Measurements from ENCODE around the gene RBM23. TPM values are rescaled to one million over a fixed set of nuclear protein-coding genes. Genes with fewer than 3 reads are reported as not detected.
"Not testable (repeated sequence)": the region's sequence is repeated elsewhere in the genome, so short reads cannot be mapped to it uniquely, and the experiment has no call there.

RBM23 gene
- total RNA-seq, 1 donor = 84.6 TPM

DNA sequence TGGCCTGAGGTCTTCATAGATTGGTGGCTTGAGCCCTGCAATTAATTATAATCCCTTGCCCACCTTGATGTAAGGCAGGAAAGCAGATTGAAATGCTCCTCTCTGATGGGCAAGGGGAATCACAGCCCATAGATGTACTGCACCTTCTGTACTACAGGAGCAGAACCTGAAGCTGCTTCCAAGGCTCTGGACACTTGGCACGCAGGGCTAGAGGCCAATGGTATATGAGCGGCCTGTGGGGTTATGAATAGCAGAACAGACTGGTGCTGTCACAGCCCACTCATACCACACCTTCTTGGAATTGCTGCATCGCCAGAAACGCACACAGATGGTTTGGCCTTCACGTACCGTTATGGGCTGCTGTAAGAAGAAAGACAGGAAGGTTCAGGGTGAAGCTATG lies 1.7 kb upstream of the RBM23 start:
- DNase-seq (ENCODE audit: low read depth in 2 of 3, low spot score in 2 of 3) = no peak

DNA sequence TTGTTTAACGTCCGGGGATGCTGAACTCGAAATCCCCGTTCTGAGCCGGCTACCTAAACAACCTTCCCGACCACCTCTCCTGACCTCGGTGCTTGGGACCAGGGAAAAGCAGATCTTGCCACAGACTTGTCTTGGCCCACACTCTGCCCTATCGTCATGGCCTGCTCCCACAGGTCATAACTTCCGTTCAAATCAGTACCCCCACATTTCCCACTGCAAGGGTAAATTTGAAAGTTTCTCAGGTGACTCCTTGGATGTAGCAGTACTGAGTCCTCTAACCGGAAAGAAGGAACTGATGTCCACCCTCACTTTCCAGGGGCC lies 612 bp upstream of the RBM23 start:
- no peak for DNase-seq (ENCODE audit: low read depth in 2 of 3, low spot score in 2 of 3)

- DNase-seq (ENCODE audit: low read depth in 2 of 3, low spot score in 2 of 3) = no peak
Observed at GRCh38 chr14:22915886-22916521, 2.9 kb downstream of the RBM23 start.

- not testable (repeated sequence) for DNase-seq (ENCODE audit: low read depth in 2 of 3, low spot score in 2 of 3)
Observed at GRCh38 chr14:22914836-22915235, 4.1 kb downstream of the RBM23 start.

DNA sequence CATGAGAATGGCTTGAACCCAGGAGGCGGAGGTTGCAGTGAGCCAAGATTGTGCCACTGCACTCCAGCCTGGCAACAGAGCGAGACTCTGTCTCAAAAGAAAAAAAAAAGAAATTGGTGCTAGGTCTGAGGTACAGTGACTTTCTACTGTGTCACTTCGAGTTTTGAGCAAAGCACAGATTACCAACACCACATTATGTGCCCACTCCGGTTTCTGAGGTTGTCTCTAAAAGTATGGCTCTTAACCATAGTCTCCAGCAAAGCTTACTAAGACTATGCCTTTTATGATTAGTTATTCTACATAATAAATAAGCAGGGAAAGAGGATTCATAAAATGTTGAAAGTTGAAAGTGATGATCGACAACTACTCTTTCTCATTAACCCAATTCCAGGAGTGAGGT lies 8.0 kb downstream of the RBM23 start:
- no peak for DNase-seq (ENCODE audit: low read depth in 2 of 3, low spot score in 2 of 3)

GRCh38 chr14:22908601-22909000 lies 10.3 kb downstream of the RBM23 start:
- DNase-seq (ENCODE audit: low read depth in 2 of 3, low spot score in 2 of 3) = no peak

DNA sequence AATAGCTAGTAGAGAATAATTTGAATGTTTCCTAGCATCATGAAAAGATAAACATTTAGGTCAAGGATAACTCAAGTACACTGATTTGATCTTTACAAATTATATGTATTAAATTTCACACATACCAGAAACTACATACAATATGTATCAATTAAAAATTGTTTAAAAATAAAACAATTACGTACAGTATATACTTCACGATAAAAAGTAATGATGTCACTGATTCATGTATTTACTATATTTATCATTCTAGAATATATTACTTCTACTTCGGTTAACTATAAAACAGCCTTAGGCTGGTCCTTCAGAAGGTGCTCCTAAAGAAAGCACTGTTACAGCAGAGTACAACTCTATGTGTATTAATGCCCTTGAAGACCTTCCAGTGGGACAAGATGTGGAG lies 11.5 kb downstream of the RBM23 start:
- DNase-seq (ENCODE audit: low read depth in 2 of 3, low spot score in 2 of 3) = no peak

- DNase-seq (ENCODE audit: low read depth in 2 of 3, low spot score in 2 of 3) = no peak
Observed at GRCh38 chr14:22906073-22906472, 12.9 kb downstream of the RBM23 start.

GRCh38 chr14:22905627-22906026 lies 13.3 kb downstream of the RBM23 start:
- DNase-seq (ENCODE audit: low read depth in 2 of 3, low spot score in 2 of 3) = no peak

- no peak for DNase-seq (ENCODE audit: low read depth in 2 of 3, low spot score in 2 of 3)
Observed at GRCh38 chr14:22903742-22904087, 15.2 kb downstream of the RBM23 start.

GRCh38 chr14:22901799-22902198 lies 17.1 kb downstream of the RBM23 start:
- DNase-seq (ENCODE audit: low read depth in 2 of 3, low spot score in 2 of 3) = no peak

- peak; percentile 36 to 80 (median 67) for DNase-seq (ENCODE audit: low read depth in 2 of 3, low spot score in 2 of 3)
Observed at GRCh38 chr14:22900081-22900799, 18.7 kb downstream of the RBM23 start.

DNA sequence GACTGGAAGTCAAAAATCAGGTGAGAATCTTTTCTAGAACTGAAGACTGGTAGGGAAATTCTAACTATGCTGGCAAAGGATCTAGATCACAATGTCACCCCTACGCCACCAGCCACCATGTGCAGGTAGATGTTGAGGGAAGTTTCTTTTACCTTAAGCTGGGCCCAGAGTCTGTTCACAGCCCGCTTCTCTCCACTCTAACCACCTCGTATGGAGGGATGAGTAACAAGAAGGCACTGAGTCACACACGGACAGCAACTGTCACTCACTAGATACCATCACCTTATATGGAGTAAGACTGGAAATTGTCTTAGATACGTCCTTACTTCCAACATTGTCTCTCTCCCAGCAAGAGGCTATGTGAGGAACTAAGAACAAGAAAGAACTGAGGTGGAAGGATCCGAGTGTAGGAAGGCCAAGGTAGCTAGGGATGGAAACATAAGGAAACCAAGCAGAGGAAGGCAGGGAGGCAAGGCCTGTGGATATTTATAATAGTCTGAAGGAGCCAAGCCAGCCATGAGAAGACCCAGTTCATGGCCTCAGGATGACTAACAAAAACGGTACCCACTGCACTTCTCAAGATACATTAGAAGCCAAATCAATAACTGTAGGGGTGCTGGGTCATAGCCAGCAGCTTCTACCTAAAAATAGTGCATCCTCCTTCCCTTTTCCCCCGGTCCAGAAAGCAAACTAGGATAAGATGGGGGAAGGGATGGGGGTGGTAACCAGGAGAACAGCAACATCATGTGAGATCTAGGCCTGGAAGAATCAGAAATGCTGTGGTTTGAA lies 20.5 kb downstream of the RBM23 start:
- DNase-seq (ENCODE audit: low read depth in 2 of 3, low spot score in 2 of 3) = no peak

DNA sequence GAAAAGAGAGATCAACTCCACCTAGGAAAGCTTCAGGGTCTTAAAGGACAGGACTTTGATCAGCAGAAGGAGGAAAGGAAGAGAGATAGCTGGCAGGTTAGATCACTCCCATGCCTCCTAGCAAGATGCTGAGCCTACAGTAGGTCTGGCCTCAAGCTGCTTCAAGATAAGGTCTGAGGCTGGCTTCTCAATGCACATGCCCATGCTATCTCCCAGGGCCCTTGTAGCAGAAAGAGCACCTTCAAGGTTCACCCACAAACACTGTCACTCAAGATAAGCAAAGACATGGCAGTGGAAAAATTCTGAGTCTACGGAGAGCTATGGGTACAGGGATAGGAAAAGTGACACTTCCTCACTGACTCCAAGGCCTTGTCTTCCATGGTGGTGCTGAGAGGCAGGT lies 21.6 kb downstream of the RBM23 start:
- DNase-seq (ENCODE audit: low read depth in 2 of 3, low spot score in 2 of 3) = no peak

DNA sequence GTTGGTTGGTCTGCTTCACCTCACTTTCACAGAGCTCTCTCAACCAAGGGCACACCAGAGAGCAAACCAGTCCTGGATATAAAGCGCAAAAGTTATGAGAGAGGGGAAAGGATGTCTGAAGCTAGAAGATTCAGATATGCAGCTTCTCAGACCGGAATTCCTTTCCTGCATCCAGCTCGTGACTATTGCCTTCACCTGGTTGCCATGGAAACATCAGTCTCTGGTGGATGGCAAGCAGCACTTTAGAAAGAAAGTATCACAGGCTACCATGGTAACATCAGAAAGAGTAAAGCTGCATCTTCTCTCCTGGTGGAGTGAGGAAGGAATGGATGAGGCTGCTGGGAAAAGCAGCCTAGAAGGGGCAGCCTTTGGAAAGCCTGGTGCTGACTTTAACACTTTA lies 22.2 kb downstream of the RBM23 start:
- DNase-seq (ENCODE audit: low read depth in 2 of 3, low spot score in 2 of 3) = no peak

DNA sequence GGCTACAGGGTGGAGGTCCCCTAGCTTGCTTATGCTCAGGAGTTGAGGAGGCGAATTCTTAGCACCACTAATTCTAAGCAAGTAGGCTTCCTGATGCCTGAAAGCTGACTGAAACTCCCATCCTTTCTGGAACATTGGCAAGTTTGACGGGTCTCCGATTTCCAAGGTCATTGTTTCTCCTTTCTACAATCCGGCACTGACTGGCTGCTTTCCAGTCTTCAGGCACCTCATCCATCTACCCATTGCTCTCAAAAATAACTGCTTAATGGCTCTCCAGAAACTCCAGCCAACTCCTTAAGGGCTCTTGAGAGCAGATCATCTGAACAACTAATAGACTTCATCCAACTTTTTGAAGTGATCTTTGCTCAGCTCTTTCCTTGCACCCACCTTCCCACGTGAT lies 22.6 kb downstream of the RBM23 start:
- no peak for DNase-seq (ENCODE audit: low read depth in 2 of 3, low spot score in 2 of 3)

DNA sequence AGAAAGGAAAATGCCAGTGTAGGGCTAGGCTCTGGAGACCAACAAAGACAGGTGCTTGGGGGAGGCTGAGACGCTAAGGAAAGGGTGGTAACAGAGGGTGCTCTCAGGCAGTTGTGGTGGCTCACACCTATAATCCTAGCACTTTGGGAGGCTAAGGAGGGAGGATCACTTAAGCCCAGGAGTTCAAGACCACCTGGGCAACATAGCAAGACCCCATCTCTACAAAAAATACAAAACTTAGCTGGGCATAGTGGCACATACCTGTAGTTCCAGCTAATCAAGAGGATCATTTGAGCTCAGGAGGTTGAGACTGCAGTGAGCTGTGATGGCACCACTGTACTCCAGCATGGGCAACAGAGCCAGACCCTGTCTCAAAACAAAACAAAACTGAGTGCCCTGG lies 23.5 kb downstream of the RBM23 start:
- no peak for DNase-seq (ENCODE audit: low read depth in 2 of 3, low spot score in 2 of 3)

GRCh38 chr14:22893706-22894105 lies 25.2 kb downstream of the RBM23 start:
- no peak for DNase-seq (ENCODE audit: low read depth in 2 of 3, low spot score in 2 of 3)

- no peak for DNase-seq (ENCODE audit: low read depth in 2 of 3, low spot score in 2 of 3)
Observed at GRCh38 chr14:22892488-22892887, 26.5 kb downstream of the RBM23 start.

GRCh38 chr14:22890416-22890815 lies 28.5 kb downstream of the RBM23 start:
- no peak for DNase-seq (ENCODE audit: low read depth in 2 of 3, low spot score in 2 of 3)

- no peak for DNase-seq (ENCODE audit: low read depth in 2 of 3, low spot score in 2 of 3)
Observed at GRCh38 chr14:22888662-22889061, 30.3 kb downstream of the RBM23 start.

GRCh38 chr14:22887990-22888378 lies 31.0 kb downstream of the RBM23 start:
- no peak for DNase-seq (ENCODE audit: low read depth in 2 of 3, low spot score in 2 of 3)
